ENCODE results near the gene OXER1. TPM values are rescaled to one million over a fixed set of nuclear protein-coding genes. Genes with fewer than 3 reads are reported as not detected.

The OXER1 gene
- not detected in 5 replicates for total RNA-seq (2022; extraction: Qiagen RNA extraction)

GRCh38 chr2:42764096-42764495, at the start of gene OXER1:
TSS of gene OXER1 (minus strand) at chr2:42764135. CDS start at chr2:42764062, 73 bp downstream.

GRCh38 chr2:42792583-42793333, 28.8 kb upstream of the OXER1 start, which contains the start of gene HAAO:
TSS of gene HAAO (minus strand) at chr2:42792583. CDS start at chr2:42792536, 47 bp downstream.

Other genes with a start within 250 kb of the OXER1 start
- gene MTA3, start 195.5 kb downstream of the OXER1 start, total RNA-seq (2022; extraction: Qiagen RNA extraction): 26.7 to 35.6 TPM (median 29.9 TPM) in 5 replicates
- gene HAAO, start 28.4 kb upstream of the OXER1 start, total RNA-seq (2022; extraction: Qiagen RNA extraction): not detected in 5 replicates

All from A549 treated with CORT108297 at 1 μM for 4 hours (cell line).